Stomach (tissue), 4 donors: ENCODE data around the gene FBXO36.

Experiments
- CTCF ChIP-seq, 7 experiments: fragments of 450-650 bp in 4 of 7; fragments of 200-600 bp in 3 of 7; sonication (generic) in 3 of 7; IDR thresholded peaks; one replicate each; pipeline ENCODE4 v1.5.1; 2016 to 2019; ENCODE audit warnings: antibody characterized with exemption in 7 of 7, control low read depth in 2 of 7, mild to moderate bottlenecking in 1 of 7
- EP300 ChIP-seq: sonication (generic); formaldehyde crosslinking; IDR thresholded peaks from one replicate; pipeline ENCODE4 v1.6.1; 2017; ENCODE audit warnings: antibody characterized with exemption
- POLR2A ChIP-seq, 4 donors: fragments of 450-650 bp; IDR thresholded peaks; one replicate each; pipeline ENCODE4 v1.6.1; 2016; ENCODE audit warnings: antibody characterized with exemption in 4 of 4, control low read depth in 2 of 4, mild to moderate bottlenecking in 1 of 4, moderate library complexity in 1 of 4
- POLR2AphosphoS5 ChIP-seq, 3 donors: sonication (generic); formaldehyde crosslinking; IDR thresholded peaks; one replicate each; pipeline ENCODE4 v1.6.1; 2016; ENCODE audit warnings: antibody characterized with exemption in 3 of 3

GRCh38 chr2:229943770-229944449 lies 21.6 kb downstream of the FBXO36 start:
- TF ChIP-seq CTCF (IDR thresholded peaks at IDR 0.05), result no peak
- TF ChIP-seq POLR2AphosphoS5 (IDR thresholded peaks at IDR 0.05), result no peak
- TF ChIP-seq POLR2A (IDR thresholded peaks at IDR 0.05), result no peak
- no peak for TF ChIP-seq EP300
